ENCODE results near the gene GMEB1.

GMEB1 gene

GRCh38 chr1:28755701-28756100 lies 87.1 kb downstream of the GMEB1 start:
- no peak for TF ChIP-seq ZNF274 (IDR thresholded peaks at IDR 0.05; ENCODE audit: low read depth, low read length)
- no peak for TF ChIP-seq SUZ12 (IDR thresholded peaks at IDR 0.05; ENCODE audit: extremely low read depth, insufficient read depth, insufficient read length)
- no peak for TF ChIP-seq YY1 (IDR thresholded peaks at IDR 0.05; ENCODE audit: insufficient read depth, insufficient read length)
- peaks cover 92% of the 10 kb centered on the region for H3K36me3 ChIP-seq (ENCODE audit: insufficient read depth, insufficient read length, low read length)
- H3K27me3 ChIP-seq (ENCODE audit: insufficient read depth, insufficient read length), result no peaks in the 10 kb centered on the region
- no peaks in the 10 kb centered on the region for H3K9me3 ChIP-seq (ENCODE audit: insufficient read depth, low read length)
- H3K4me1 ChIP-seq (ENCODE audit: insufficient read depth, insufficient read length), result no peaks in the 10 kb centered on the region
- no peak for DNase-seq (ENCODE audit: low read depth, low spot score)
- H3K4me3 ChIP-seq (ENCODE audit: insufficient read length, low read depth), result no peak overlapping the region
- no peak overlapping the region for H3K9ac ChIP-seq (ENCODE audit: insufficient read length, low read depth)

- TF ChIP-seq ZNF274 (IDR thresholded peaks at IDR 0.05; ENCODE audit: low read depth, low read length), result no peak
- TF ChIP-seq SUZ12 (IDR thresholded peaks at IDR 0.05; ENCODE audit: extremely low read depth, insufficient read depth, insufficient read length), result no peak
- TF ChIP-seq YY1 (IDR thresholded peaks at IDR 0.05; ENCODE audit: insufficient read depth, insufficient read length), result no peak
- Histone ChIP-seq H3K36me3 (ENCODE audit: insufficient read depth, insufficient read length, low read length) (peaks cover 94% of the 10 kb centered on the region), H3K4me3 (ENCODE audit: insufficient read length, low read depth) (no peak overlapping the region), H3K9ac (ENCODE audit: insufficient read length, low read depth) (no peak overlapping the region), H3K4me1 (ENCODE audit: insufficient read depth, insufficient read length) (no peaks in the 10 kb centered on the region), H3K9me3 (ENCODE audit: insufficient read depth, low read length) (no peaks in the 10 kb centered on the region), H3K27me3 (ENCODE audit: insufficient read depth, insufficient read length) (no peaks in the 10 kb centered on the region)
- no peak for DNase-seq (ENCODE audit: low read depth, low spot score)
Measured at GRCh38 chr1:28756846-28757245, 88.3 kb downstream of the GMEB1 start.

DNA sequence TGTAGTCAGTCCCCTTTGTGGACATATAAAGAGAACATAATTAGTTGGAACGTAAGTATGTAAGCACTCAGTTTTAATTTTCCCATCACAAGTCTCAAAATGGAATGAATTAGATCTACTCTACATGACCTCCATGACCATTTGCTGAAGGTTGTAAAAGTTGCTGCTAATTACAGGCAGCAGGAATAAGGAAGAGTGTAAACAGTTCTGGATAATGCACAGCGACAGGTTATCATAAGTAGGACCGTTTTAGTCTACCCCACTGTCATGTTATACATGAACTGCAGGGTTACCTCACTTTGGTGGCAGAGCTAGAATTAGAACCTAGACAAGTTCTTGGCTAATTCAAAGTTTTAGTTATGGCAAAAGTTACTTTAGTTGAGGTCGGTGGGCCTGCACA lies 89.8 kb downstream of the GMEB1 start:
- H3K4me3 ChIP-seq (ENCODE audit: insufficient read length, low read depth), result no peak overlapping the region
- H3K9ac ChIP-seq (ENCODE audit: insufficient read length, low read depth), result no peak overlapping the region
- H3K27me3 ChIP-seq (ENCODE audit: insufficient read depth, insufficient read length), result no peaks in the 10 kb centered on the region
- no peak for DNase-seq (ENCODE audit: low read depth, low spot score)
- no peaks in the 10 kb centered on the region for H3K4me1 ChIP-seq (ENCODE audit: insufficient read depth, insufficient read length)
- peaks cover 88% of the 10 kb centered on the region for H3K36me3 ChIP-seq (ENCODE audit: insufficient read depth, insufficient read length, low read length)
- H3K9me3 ChIP-seq (ENCODE audit: insufficient read depth, low read length), result no peaks in the 10 kb centered on the region
- no peak for TF ChIP-seq SUZ12 (IDR thresholded peaks at IDR 0.05; ENCODE audit: extremely low read depth, insufficient read depth, insufficient read length)
- TF ChIP-seq ZNF274 (IDR thresholded peaks at IDR 0.05; ENCODE audit: low read depth, low read length), result no peak
- TF ChIP-seq YY1 (IDR thresholded peaks at IDR 0.05; ENCODE audit: insufficient read depth, insufficient read length), result no peak

GRCh38 chr1:28759257-28759656 lies 90.7 kb downstream of the GMEB1 start:
- no peak for TF ChIP-seq SUZ12 (IDR thresholded peaks at IDR 0.05; ENCODE audit: extremely low read depth, insufficient read depth, insufficient read length)
- TF ChIP-seq YY1 (IDR thresholded peaks at IDR 0.05; ENCODE audit: insufficient read depth, insufficient read length), result no peak
- no peak for TF ChIP-seq ZNF274 (IDR thresholded peaks at IDR 0.05; ENCODE audit: low read depth, low read length)
- DNase-seq (ENCODE audit: low read depth, low spot score), result no peak
- no peaks in the 10 kb centered on the region for H3K4me1 ChIP-seq (ENCODE audit: insufficient read depth, insufficient read length)
- no peaks in the 10 kb centered on the region for H3K27me3 ChIP-seq (ENCODE audit: insufficient read depth, insufficient read length)
- no peaks in the 10 kb centered on the region for H3K9me3 ChIP-seq (ENCODE audit: insufficient read depth, low read length)
- H3K4me3 ChIP-seq (ENCODE audit: insufficient read length, low read depth), result no peak overlapping the region
- H3K36me3 ChIP-seq (ENCODE audit: insufficient read depth, insufficient read length, low read length), result peaks cover 79% of the 10 kb centered on the region
- no peak overlapping the region for H3K9ac ChIP-seq (ENCODE audit: insufficient read length, low read depth)

- no peaks in the 10 kb centered on the region for H3K4me1 ChIP-seq (ENCODE audit: insufficient read depth, insufficient read length)
- peaks cover 81% of the 10 kb centered on the region for H3K36me3 ChIP-seq (ENCODE audit: insufficient read depth, insufficient read length, low read length)
- no peak overlapping the region for H3K9ac ChIP-seq (ENCODE audit: insufficient read length, low read depth)
- no peak for DNase-seq (ENCODE audit: low read depth, low spot score)
- no peak overlapping the region for H3K4me3 ChIP-seq (ENCODE audit: insufficient read length, low read depth)
- TF ChIP-seq SUZ12 (IDR thresholded peaks at IDR 0.05; ENCODE audit: extremely low read depth, insufficient read depth, insufficient read length) (no peak), YY1 (IDR thresholded peaks at IDR 0.05; ENCODE audit: insufficient read depth, insufficient read length) (no peak)
- no peaks in the 10 kb centered on the region for H3K27me3 ChIP-seq (ENCODE audit: insufficient read depth, insufficient read length)
- no peaks in the 10 kb centered on the region for H3K9me3 ChIP-seq (ENCODE audit: insufficient read depth, low read length)
Measured at GRCh38 chr1:28761189-28761588, 92.6 kb downstream of the GMEB1 start.

DNA sequence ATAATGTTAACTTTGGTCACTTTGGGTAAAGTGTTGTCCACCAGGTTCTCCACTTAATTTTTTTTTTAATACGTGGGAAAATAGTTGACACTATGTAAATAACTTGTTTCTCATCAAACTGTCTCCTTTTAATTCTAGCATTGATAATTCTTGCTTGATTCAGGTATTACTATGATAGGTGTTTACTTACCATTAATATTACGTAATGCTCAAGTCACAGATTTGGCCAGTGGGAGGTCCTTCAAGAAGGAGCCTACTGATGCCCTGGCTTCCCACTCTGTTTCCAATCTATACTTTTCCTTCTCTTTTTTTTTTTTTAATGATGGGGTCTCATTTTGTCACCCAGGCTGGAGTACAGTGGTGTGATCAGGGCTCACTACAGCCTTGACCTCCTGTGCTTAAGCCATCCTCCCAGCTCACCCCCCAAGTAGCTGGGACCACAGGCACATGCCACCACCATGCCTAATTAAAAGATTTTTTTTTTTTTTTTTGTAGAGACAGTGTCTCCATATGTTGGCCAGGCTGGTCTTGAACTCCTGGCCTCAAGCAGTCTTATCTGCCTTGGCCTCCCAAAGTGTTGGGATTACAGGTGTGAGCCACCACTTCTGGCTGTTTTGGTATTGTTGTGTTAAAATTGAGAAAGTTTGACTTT lies 98.1 kb downstream of the GMEB1 start:
- Histone ChIP-seq H3K4me3 (ENCODE audit: insufficient read length, low read depth) (no peak overlapping the region), H3K9me3 (ENCODE audit: insufficient read depth, low read length) (no peaks in the 10 kb centered on the region), H3K27me3 (ENCODE audit: insufficient read depth, insufficient read length) (no peaks in the 10 kb centered on the region), H3K9ac (ENCODE audit: insufficient read length, low read depth) (no peak overlapping the region), H3K36me3 (ENCODE audit: insufficient read depth, insufficient read length, low read length) (peaks cover 72% of the 10 kb centered on the region), H3K4me1 (ENCODE audit: insufficient read depth, insufficient read length) (no peaks in the 10 kb centered on the region)
- TF ChIP-seq YY1 (IDR thresholded peaks at IDR 0.05; ENCODE audit: insufficient read depth, insufficient read length), result no peak
- TF ChIP-seq SUZ12 (IDR thresholded peaks at IDR 0.05; ENCODE audit: extremely low read depth, insufficient read depth, insufficient read length), result no peak
- TF ChIP-seq ZNF274 (IDR thresholded peaks at IDR 0.05; ENCODE audit: low read depth, low read length), result no peak
- DNase-seq (ENCODE audit: low read depth, low spot score), result no peak

All from NT2/D1 (cell line).